SH-SY5Y (cell line): Measurements from ENCODE around the gene PCDH10.

Experiments
- GATA2 ChIP-seq: IDR thresholded peaks from 2 replicates; pipeline ENCODE4 v1.6.1; 2011; ENCODE audit warnings: mild to moderate bottlenecking, low read depth, low read length
- GATA3 ChIP-seq: IDR thresholded peaks from 2 replicates; pipeline ENCODE4 v1.6.1; 2011; ENCODE audit warnings: low read depth, mild to moderate bottlenecking, low read length, moderate library complexity

DNA sequence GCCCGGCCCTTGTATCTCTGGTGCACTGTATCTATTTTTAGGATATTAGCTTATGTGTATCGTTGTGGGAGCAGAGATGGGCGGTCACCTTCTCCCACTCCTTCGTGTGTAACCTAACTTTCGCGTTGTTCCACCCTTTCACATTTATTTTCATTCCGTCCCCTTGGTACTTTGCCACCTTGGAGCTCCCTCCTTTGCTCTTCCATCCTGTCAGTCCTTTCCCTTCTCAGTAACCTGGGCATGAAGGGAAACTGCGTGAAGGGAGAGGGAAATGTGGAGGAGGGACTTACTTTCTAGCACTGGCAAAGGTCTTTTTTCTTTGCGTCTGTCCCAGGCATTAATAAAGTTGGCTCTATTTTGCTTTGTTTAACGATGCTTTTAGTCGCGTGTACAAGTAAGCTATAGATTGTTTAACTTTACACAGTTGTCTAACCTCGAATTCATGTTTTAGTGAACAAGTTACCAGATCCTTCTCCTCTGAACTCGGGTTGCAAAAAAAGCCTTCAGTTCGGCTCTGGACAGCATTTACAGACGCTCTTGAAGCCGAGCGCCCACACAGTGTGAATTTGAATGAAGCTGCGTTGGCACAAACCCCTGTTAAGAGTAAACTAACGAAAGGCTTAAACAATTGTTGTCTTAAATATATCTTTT is 3.9 kb downstream of the PCDH10 start:
- TF ChIP-seq GATA3: no peak
- TF ChIP-seq GATA2: no peak
